GM18861 (cell line): Measurements from ENCODE around the gene IFNB1.

Experiments
- ATAC-seq: cut with Tn5 transposase; IDR thresholded peaks from one replicate; pipeline ENCODE4 v1.9.1; 2021; ENCODE audit not compliant: unreplicated experiment

Gene IFNB1

DNA sequence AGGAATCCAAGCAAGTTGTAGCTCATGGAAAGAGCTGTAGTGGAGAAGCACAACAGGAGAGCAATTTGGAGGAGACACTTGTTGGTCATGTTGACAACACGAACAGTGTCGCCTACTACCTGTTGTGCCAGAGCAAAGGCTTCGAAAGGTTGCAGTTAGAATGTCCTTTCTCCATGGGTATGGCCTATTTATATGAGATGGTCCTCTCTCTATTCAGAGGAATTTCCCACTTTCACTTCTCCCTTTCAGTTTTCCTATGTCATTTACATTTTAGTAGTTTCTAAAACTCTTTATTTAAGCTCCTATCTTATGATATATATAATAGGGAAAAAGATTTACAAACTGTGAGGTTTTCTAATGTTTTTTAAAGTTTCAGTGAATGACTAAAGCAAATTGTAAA, at the start of gene IFNB1:
IFNB1 (minus strand) TSS at position 162 of the 400 bp plus-strand sequence; CDS start at position 89, 73 bp downstream.
- ATAC-seq: no peak

- ATAC-seq: peak; percentile 87
Measured at GRCh38 chr9:21121595-21122251, 44.0 kb upstream of the IFNB1 start.

DNA sequence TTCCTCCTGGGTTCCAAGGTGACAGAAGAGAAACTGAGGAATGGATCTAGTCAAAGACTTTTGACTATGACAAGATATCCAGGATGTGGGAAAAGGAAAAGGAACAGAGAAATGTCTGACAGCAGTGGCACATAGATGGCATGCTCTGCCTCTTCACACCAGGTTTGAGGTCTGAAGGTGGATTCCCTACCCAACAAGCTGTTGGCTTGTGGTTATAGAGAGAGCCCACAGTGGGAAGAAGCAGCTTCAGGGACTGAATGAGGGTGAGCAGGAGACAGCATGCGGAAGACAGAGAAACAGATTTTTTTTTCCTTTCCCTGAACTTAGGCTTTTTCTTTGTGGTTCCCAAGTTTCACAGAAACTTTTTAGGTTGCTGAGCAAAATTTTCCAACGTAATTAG, 43.3 kb upstream of the IFNB1 start:
- ATAC-seq: no peak

DNA sequence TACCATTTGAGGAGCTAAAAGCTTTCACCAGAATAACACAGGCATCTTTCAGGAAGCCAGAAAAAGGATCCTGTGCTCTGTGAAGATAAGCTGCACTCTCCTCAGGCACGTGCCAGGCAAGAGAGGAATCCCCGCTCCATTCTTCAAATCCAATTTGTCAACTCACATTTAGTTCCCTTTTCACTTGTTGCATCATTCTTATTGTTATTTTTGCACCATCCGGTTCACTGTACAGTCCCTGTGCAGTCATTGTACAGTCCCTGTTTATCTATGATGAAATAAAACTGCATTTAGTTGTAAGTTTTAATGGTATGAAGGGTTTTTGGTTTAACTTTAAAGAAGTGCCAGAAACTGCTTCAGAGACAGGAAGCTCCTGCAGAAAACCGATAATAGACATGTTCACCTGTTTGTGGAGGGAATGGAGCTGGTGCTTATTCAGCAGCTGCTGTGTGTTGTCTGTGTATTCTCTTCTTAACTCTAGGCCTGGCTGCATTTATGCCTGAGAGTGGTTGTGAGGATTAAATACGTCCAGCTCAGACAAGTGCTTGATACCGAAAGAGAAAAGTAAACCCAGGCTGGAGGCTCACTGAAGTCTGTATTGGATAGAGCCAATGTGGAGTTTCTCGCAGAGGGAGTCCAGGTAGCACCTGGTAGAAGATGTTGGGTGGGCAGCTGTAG, 41.5 kb upstream of the IFNB1 start:
- no peak for ATAC-seq

GRCh38 chr9:21114311-21114710, 36.6 kb upstream of the IFNB1 start:
- no peak for ATAC-seq

- ATAC-seq: peak; percentile 93
Measured at GRCh38 chr9:21110708-21111576, 33.2 kb upstream of the IFNB1 start.

DNA sequence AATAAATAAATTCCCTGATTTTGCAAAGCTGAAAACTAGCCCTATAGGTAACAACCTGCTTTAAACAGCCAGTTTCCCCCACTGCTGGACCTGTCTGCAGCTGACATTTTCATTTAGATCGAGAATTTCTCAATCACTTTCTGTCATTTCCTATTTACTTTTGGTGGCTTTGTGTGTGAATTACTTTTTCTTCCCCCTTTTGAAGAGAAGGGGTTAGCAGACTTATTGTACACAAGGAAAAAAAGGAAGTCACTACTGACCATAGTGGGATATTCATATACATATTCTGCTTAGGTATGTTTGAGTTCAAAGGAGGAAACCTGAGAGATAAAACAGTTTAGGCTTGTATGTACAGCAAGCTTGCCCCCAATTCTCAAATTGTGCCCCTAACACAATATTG, 27.0 kb upstream of the IFNB1 start:
- ATAC-seq: no peak

DNA sequence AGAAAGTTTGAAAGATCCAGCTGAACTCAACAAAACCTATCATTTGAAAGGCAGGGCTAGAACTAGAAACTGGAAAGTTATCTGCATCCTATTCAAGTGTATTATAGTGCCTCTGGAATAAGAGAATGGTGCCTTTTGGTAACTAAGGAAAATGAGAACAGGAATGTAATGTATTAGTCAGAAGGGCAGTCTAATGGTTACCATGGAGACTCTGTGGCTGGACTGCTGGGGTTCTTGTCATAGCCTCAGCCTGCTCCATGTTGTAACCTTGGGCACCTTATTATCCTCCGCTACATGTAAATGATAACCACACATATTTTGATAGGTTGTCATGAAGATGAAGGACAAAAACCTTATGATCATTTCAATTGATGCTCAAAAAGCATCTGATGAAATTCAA, 24.6 kb upstream of the IFNB1 start:
- no peak for ATAC-seq

DNA sequence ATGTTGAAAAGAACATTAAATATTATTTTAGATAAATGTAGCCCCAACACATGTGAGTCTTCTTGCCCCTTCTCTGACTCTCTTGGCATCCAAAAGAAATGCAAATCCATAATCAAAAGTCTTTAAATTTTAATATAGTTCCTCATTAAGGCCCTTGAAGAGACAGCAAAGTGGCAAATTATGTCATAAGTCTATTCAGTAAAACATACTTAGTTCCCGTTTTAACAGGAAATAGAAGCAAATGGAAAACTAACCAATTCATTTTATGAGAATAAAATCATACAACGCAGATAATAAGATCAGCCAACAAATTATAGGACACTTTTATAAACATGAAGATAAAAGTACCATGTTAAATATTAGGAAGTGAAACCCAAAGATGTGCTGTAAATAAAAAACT, 20.1 kb upstream of the IFNB1 start:
- ATAC-seq: no peak

- ATAC-seq: no peak
Measured at GRCh38 chr9:21096901-21097255, 19.1 kb upstream of the IFNB1 start.

GRCh38 chr9:21096172-21096900, 18.6 kb upstream of the IFNB1 start:
- peak; percentile 70 for ATAC-seq

- no peak for ATAC-seq
Measured at GRCh38 chr9:21095561-21095960, 17.8 kb upstream of the IFNB1 start.

GRCh38 chr9:21086538-21086937, 8.8 kb upstream of the IFNB1 start:
- no peak for ATAC-seq

GRCh38 chr9:21085005-21085404, 7.3 kb upstream of the IFNB1 start:
- no peak for ATAC-seq

DNA sequence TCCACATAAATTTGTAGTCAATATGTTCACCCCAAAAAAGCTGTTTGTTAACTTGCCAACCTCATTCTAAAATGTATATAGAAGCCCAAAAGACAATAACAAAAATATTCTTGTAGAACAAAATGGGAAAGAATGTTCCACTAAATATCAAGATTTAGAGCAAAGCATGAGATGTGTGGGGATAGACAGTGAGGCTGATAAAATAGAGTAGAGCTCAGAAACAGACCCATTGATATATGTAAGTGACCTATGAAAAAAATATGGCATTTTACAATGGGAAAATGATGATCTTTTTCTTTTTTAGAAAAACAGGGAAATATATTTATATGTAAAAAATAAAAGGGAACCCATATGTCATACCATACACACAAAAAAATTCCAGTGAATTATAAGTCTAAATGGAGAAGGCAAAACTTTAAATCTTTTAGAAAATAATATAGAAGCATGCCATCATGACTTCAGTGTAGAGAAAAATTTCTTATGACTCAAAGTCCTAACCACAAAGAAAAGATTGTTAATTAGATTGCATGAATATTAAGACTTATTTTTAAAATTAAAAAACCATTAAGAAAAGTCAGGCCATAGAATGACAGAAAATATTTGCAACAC, 6.6 kb upstream of the IFNB1 start:
- ATAC-seq: no peak

- no peak for ATAC-seq
Measured at GRCh38 chr9:21082671-21083070, 4.9 kb upstream of the IFNB1 start.

- no peak for ATAC-seq
Measured at GRCh38 chr9:21081999-21082398, 4.3 kb upstream of the IFNB1 start.

DNA sequence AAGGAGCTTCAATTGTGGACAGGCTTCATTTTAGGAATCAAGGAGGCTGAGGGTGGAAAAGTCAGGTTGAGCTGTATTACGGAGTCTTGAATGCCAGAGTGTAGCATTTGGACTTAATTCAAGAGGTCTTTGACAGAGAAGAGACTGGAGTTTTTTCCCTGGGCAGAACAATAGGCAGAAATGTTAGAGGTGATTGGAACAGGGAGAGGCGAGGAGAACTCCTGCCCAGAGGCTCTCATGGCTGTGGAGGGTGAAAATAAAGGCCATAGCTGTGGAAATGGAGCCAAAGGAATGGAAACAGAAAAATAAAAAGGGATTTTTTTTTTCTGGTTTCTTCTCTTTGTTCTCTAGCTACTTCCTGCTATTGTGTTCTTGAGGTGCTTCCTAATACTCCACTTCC, 3.7 kb upstream of the IFNB1 start:
- ATAC-seq: no peak

- ATAC-seq: no peak
Measured at GRCh38 chr9:21080793-21081192, 3.1 kb upstream of the IFNB1 start.

GRCh38 chr9:21078702-21079101, 960 bp upstream of the IFNB1 start:
- no peak for ATAC-seq

- ATAC-seq: no peak
Measured at GRCh38 chr9:21075484-21075883, 2.3 kb downstream of the IFNB1 start.
